Stomach (tissue), 9 donors: ENCODE data around the gene AKAP13. TPM values are rescaled to one million over a fixed set of nuclear protein-coding genes. Genes with fewer than 3 reads are reported as not detected.

Experiments
- DNase-seq, 2 donors: peaks; one replicate each; pipeline versions ENCODE4 v3.0.0 to v3.0.0-alpha.2; 2013 to 2019
- H3K27ac ChIP-seq, 5 donors: fragments of 200-600 bp in 4 of 5; sonication (generic) in 4 of 5; one replicate each; pipeline ENCODE4 v1.5.1; 2013 to 2019; ENCODE audit warnings: mild to moderate bottlenecking in 1 of 5, moderate library complexity in 1 of 5
- H3K27me3 ChIP-seq, 3 donors: fragments of 200-600 bp; sonication (generic); one replicate each; pipeline ENCODE4 v1.5.1; 2017 to 2019; ENCODE audit warnings: mixed run types in 1 of 3
- H3K36me3 ChIP-seq, 4 donors: fragments of 200-600 bp; sonication (generic); 1 replicate in 3 of 4; 2 replicates in 1 of 4; pipeline ENCODE4 v1.5.1; 2016 to 2019
- H3K4me1 ChIP-seq, 4 donors: fragments of 200-600 bp; sonication (generic); one replicate each; pipeline ENCODE4 v1.5.1; 2016 to 2019
- H3K4me3 ChIP-seq, 4 donors: fragments of 200-600 bp; sonication (generic) in 3 of 4; one replicate each; pipeline ENCODE4 v1.5.1; 2016 to 2019; ENCODE audit warnings: mild to moderate bottlenecking in 1 of 4
- H3K9me3 ChIP-seq, 4 donors: fragments of 200-600 bp; sonication (generic); one replicate each; pipeline ENCODE4 v1.5.1; 2016 to 2019
- EP300 ChIP-seq: sonication (generic); formaldehyde crosslinking; IDR thresholded peaks from one replicate; pipeline ENCODE4 v1.6.1; 2017; ENCODE audit warnings: antibody characterized with exemption
- POLR2A ChIP-seq, 4 donors: fragments of 450-650 bp; IDR thresholded peaks; one replicate each; pipeline ENCODE4 v1.6.1; 2016; ENCODE audit warnings: antibody characterized with exemption in 4 of 4, control low read depth in 2 of 4, mild to moderate bottlenecking in 1 of 4, moderate library complexity in 1 of 4
- POLR2AphosphoS5 ChIP-seq, 3 donors: sonication (generic); formaldehyde crosslinking; IDR thresholded peaks; one replicate each; pipeline ENCODE4 v1.6.1; 2016; ENCODE audit warnings: antibody characterized with exemption in 3 of 3
- WGBS, 5 donors: extraction: QIAGEN DNeasy Blood & Tissue Kit in 3 of 5; methylation state at CpG; one replicate each; pipeline versions ENCODE4 v1.1.5 to v1.1.7; 2013 to 2018; 5-methylcytosine and 5-hydroxymethylcytosine counted together
- intact Hi-C: fragments of 100-400 bp; cut with DNase I; formaldehyde crosslinking; loops from one replicate; pipeline ENCODE4 v1.15.1; 2023; ENCODE audit warnings: low total_unique reads
- polyA plus RNA-seq, 3 donors: library from polyadenylated mRNA; stranded (reverse); fragments of 200-250 nt; gene quantifications; one replicate each; pipeline ENCODE4 v1.2.3, GENCODE V29; 2013
- total RNA-seq, 5 donors: library from RNA; depleted of rRNA; stranded (reverse); fragments of >200 nt; gene quantifications; one replicate each; pipeline versions ENCODE4 v1.1.0 to v1.2.3, GENCODE V29; 2014 to 2016
- TF ChIP-seq, protein P1 (sequence below), 7 experiments: fragments of 450-650 bp in 4 of 7; fragments of 200-600 bp in 3 of 7; sonication (generic) in 3 of 7; IDR thresholded peaks; one replicate each; pipeline ENCODE4 v1.5.1; 2016 to 2019; ENCODE audit warnings: antibody characterized with exemption in 7 of 7, control low read depth in 2 of 7, mild to moderate bottlenecking in 1 of 7
- donor health status: healthy with polysubstance abuse.
- donor health status: Bipolar disorder and iron deficiency.
- donor health status: healthy.

AKAP13 gene
- total and polyA plus RNA-seq, 8 donors, result 33.1 to 395 (median 138) TPM

DNA sequence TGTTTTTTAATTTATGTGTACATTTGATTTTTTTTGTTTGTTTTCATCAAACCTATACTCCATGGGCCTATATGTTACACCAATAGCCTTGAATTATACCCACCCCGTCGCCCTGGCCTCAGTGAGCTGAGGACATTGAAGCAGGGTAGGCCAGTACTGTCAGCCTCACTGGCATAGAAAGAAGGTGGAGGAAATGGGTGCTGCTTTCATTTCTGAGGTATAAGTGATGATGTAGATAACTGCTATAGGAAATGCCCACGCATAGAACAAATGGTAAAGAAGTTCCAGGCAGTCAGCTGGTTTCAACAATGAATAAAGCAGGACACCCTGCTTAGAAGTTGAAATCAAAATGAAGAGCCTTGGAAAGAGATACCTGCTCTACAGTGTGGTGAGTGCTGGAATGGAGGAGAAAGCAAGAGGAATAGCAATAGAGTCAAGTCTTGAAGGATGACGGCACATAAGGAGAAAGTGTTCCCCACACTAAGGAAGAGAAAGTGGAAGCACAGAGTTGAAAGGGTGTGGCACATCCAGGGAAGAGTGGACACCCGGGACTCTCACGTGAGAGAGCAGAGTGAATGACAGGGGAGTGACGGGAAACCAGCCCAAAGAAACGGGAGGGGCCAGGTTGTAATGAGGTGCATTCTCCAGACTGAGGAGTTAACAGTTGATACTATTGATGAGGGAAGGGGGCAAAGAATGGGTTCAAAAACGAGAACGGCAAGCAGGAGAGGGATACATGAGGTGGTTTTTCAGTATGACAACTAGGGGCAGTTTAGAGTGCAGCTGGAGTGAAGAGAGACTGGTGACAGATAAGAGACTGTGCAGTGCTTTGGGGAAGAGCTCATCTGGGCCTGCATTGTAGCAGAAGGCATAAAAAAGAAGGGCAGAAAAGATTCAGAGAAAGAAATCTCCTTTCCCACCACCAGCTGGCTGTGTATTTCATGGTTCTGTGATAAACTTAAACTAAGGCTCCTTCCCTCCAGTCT, 343.9 kb downstream of the AKAP13 start:
- no peak for DNase-seq

DNA sequence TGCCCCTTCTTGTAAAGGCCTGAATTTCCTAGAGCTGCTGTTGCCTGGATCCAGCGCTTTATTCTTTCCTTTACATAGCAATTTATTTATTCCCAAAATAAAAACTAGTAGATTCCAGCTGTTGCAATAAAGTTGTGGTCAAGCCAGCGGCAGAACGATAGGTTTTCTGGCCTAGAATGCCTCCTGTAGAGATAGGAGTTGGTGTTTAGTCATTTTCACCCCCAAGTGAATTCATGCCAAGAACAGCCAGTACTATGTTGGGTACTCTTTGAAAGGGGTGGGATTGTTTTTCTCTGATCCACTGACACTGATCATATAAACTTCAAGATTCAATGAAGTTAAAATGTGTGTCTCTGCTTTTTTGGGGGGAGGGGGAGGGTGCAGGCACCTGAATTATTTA, 344.6 kb downstream of the AKAP13 start:
- intact Hi-C loops, result no loop called here
- Histone ChIP-seq H3K4me3 (no peak overlapping the region), H3K27me3 (no peaks in the 10 kb centered on the region), H3K9me3 (no peaks in the 10 kb centered on the region), H3K36me3 (peaks cover 61 to 100% (median 98%) of the 10 kb centered on the region in 4 donors), H3K27ac (peak overlapping the region in 4 of 5 donors; percentile 68 to 78 (median 72)), H3K4me1 (peaks cover 12 to 51% (median 32%) of the 10 kb centered on the region in 4 donors)
- no peak for TF ChIP-seq POLR2AphosphoS5 (IDR thresholded peaks at IDR 0.05)
- TF ChIP-seq, protein P1, sequence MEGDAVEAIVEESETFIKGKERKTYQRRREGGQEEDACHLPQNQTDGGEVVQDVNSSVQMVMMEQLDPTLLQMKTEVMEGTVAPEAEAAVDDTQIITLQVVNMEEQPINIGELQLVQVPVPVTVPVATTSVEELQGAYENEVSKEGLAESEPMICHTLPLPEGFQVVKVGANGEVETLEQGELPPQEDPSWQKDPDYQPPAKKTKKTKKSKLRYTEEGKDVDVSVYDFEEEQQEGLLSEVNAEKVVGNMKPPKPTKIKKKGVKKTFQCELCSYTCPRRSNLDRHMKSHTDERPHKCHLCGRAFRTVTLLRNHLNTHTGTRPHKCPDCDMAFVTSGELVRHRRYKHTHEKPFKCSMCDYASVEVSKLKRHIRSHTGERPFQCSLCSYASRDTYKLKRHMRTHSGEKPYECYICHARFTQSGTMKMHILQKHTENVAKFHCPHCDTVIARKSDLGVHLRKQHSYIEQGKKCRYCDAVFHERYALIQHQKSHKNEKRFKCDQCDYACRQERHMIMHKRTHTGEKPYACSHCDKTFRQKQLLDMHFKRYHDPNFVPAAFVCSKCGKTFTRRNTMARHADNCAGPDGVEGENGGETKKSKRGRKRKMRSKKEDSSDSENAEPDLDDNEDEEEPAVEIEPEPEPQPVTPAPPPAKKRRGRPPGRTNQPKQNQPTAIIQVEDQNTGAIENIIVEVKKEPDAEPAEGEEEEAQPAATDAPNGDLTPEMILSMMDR (IDR thresholded peaks at IDR 0.05), result no peak
- no peak for TF ChIP-seq POLR2A (IDR thresholded peaks at IDR 0.05)
- no peak for TF ChIP-seq EP300
- no peak for DNase-seq
- 46 to 81% (median 59%) methylated on average over 3 of the region's 3 CpGs for WGBS, 5 donors

More for the DNA sequence above, 343.9 kb downstream of the AKAP13 start:
- no peaks in the 10 kb centered on the region for H3K9me3 ChIP-seq
- peak overlapping the region; percentile 13 to 78 (median 71) for H3K27ac ChIP-seq
- H3K27me3 ChIP-seq, result no peaks in the 10 kb centered on the region
- peaks cover 61 to 100% (median 99%) of the 10 kb centered on the region in 4 donors for H3K36me3 ChIP-seq
- no peak overlapping the region for H3K4me3 ChIP-seq
- H3K4me1 ChIP-seq, result peaks cover 12 to 46% (median 29%) of the 10 kb centered on the region in 4 donors
- TF ChIP-seq POLR2AphosphoS5 (IDR thresholded peaks at IDR 0.05) (no peak), EP300 (no peak), POLR2A (IDR thresholded peaks at IDR 0.05) (no peak)
- TF ChIP-seq, protein P1 (IDR thresholded peaks at IDR 0.05), result no peak
- intact Hi-C loops, result no loop called here
- 53 to 60% (median 55%) methylated on average over 10 of the region's 10 CpGs for WGBS, 5 donors

DNA sequence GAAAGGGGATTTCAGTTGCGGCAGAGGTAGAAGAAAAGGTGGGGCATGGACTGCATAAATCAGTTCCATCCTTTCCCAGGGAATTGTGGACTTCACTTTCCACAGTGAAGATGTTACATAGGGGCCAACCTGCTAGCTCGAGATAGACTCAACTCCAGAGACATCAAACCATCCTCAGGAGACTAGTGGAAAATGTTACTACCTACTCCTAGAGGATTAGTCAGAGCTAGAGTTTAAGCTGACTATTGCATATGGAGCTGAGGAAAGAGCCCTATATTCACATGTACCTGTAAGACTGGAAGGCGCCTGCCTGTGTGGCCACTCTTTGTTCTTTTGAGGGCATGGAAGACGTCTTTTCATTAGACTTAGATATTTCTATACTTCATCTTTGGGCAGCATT, 345.2 kb downstream of the AKAP13 start:
- peaks cover 58 to 100% (median 97%) of the 10 kb centered on the region in 4 donors for H3K36me3 ChIP-seq
- 82 to 88% (median 87%) methylated on average over 4 of the region's 4 CpGs for WGBS, 5 donors
- intact Hi-C loops, result no loop called here

DNA sequence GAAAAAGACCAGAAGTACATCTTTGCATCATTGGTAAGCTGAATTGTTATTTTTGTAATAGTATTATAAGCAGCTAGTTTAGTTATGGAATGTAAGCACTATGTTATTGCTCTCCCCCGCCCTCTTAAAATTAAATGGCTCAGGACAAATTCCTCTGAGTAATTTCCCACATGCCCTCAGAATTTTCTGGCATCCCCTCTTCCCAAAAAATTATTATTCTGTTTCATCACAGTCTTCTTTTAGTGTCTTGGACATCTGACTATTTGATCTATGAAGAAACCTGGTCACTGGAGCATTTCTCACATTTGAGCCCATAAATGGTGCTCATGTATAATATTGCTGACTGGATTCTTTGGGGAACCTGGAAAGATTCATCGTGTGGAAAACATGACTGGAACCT, 346.1 kb downstream of the AKAP13 start:
- no peak for DNase-seq
- 68 to 88% (median 83%) methylated on average over 2 of the region's 2 CpGs for WGBS, 5 donors
- Histone ChIP-seq H3K4me1 (peaks cover 12 to 59% (median 35%) of the 10 kb centered on the region in 4 donors), H3K27ac (peak overlapping the region in 4 of 5 donors; percentile 68 to 78 (median 72)), H3K36me3 (peaks cover 65 to 100% (median 97%) of the 10 kb centered on the region in 4 donors), H3K9me3 (no peaks in the 10 kb centered on the region), H3K4me3 (no peak overlapping the region), H3K27me3 (no peaks in the 10 kb centered on the region)
- intact Hi-C loops, result no loop called here
- peak in 1 of 3 donors; percentile 17 for TF ChIP-seq POLR2AphosphoS5 (IDR thresholded peaks at IDR 0.05)
- TF ChIP-seq EP300, result no peak

More for the DNA sequence above, 345.2 kb downstream of the AKAP13 start:
- Histone ChIP-seq H3K27me3 (no peaks in the 10 kb centered on the region), H3K4me1 (peaks cover 12 to 56% (median 34%) of the 10 kb centered on the region in 4 donors), H3K27ac (peak overlapping the region; percentile 38 to 78 (median 71)), H3K4me3 (no peak overlapping the region), H3K9me3 (no peaks in the 10 kb centered on the region)
- no peak for DNase-seq
- TF ChIP-seq EP300, result no peak

DNA sequence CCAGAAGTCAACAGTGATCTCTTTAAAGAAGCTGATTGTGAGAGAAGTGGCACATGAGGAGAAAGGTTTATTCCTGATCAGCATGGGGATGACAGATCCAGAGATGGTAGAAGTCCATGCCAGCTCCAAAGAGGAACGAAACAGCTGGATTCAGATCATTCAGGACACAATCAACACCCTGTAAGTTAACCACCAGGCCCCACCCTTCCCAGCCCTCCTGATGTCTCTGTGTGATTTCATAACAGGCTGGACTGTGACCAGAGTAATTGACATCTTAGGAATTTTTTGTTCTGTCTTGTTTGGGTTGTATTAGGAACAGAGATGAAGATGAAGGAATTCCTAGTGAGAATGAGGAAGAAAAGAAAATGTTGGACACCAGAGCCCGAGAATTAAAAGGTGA, 346.7 kb downstream of the AKAP13 start:
- Histone ChIP-seq H3K4me3 (no peak overlapping the region), H3K4me1 (peaks cover 12 to 59% (median 35%) of the 10 kb centered on the region in 4 donors), H3K27ac (peak overlapping the region in 4 of 5 donors; percentile 68 to 78 (median 72)), H3K36me3 (peaks cover 65 to 100% (median 97%) of the 10 kb centered on the region in 4 donors), H3K27me3 (no peaks in the 10 kb centered on the region), H3K9me3 (no peaks in the 10 kb centered on the region)
- no peak for TF ChIP-seq POLR2AphosphoS5 (IDR thresholded peaks at IDR 0.05)
- TF ChIP-seq, protein P1 (IDR thresholded peaks at IDR 0.05), result no peak
- no peak for TF ChIP-seq POLR2A (IDR thresholded peaks at IDR 0.05)
- no peak for TF ChIP-seq EP300
- WGBS, 5 donors, result 63 to 74% (median 70%) methylated on average over 2 of the region's 2 CpGs
- intact Hi-C loops, result no loop called here
- DNase-seq, result no peak
